Lung (tissue), 12 donors: ENCODE data around the gene MALAT1. TPM values are rescaled to one million over a fixed set of nuclear protein-coding genes. Genes with fewer than 3 reads are reported as not detected.
"Not testable (repeated sequence)": the region's sequence is repeated elsewhere in the genome, so short reads cannot be mapped to it uniquely, and the experiment has no call there.

Experiments
- ATAC-seq: fragments of 200-7000 bp; cut with Tn5 transposase; one replicate; pipeline ENCODE4 v1.9.1; 2020; ENCODE audit warnings: moderate number of reproducible peaks; ENCODE audit not compliant: insufficient read depth, low FRiP score
- DNase-seq, 3 donors: peaks; one replicate each; pipeline ENCODE4 v3.0.0-alpha.2; 2013 to 2017
- H3K27ac ChIP-seq, 2 donors: one replicate each; pipeline ENCODE4 v1.5.1; 2013; ENCODE audit warnings: mild to moderate bottlenecking in 2 of 2, moderate library complexity in 2 of 2, control low read depth in 1 of 2, inconsistent platforms in 1 of 2, low read depth in 1 of 2, low read length in 1 of 2
- H3K27me3 ChIP-seq, 3 donors: one replicate each; pipeline ENCODE4 v1.5.1; 2013; ENCODE audit warnings: low read length in 2 of 3; ENCODE audit not compliant: control insufficient read depth in 3 of 3, insufficient read depth in 3 of 3
- H3K36me3 ChIP-seq, 4 donors: one replicate each; pipeline ENCODE4 v1.5.1; 2013; ENCODE audit warnings: low read length in 4 of 4, mild to moderate bottlenecking in 1 of 4, moderate library complexity in 1 of 4; ENCODE audit not compliant: control insufficient read depth in 4 of 4, insufficient read depth in 4 of 4
- H3K4me1 ChIP-seq, 5 donors: one replicate each; pipeline ENCODE4 v1.5.1; 2013; ENCODE audit warnings: low read length in 5 of 5, mild to moderate bottlenecking in 2 of 5, moderate library complexity in 1 of 5; ENCODE audit not compliant: control insufficient read depth in 5 of 5, insufficient read depth in 5 of 5
- H3K4me3 ChIP-seq: one replicate; pipeline ENCODE4 v1.5.1; 2013; ENCODE audit warnings: mild to moderate bottlenecking, control low read depth, moderate library complexity
- H3K9ac ChIP-seq, 2 donors: one replicate each; pipeline ENCODE4 v1.5.1; 2013; ENCODE audit warnings: low read length in 2 of 2, control low read depth in 1 of 2; ENCODE audit not compliant: insufficient read depth in 1 of 2
- H3K9me3 ChIP-seq, 4 donors: one replicate each; pipeline ENCODE4 v1.5.1; 2013; ENCODE audit warnings: low read length in 3 of 4, mild to moderate bottlenecking in 1 of 4, moderate library complexity in 1 of 4; ENCODE audit not compliant: control insufficient read depth in 4 of 4, insufficient read depth in 3 of 4
- WGBS, 2 donors: extraction: QIAGEN DNeasy Blood & Tissue Kit; methylation state at CpG; one replicate each; pipeline ENCODE4 v1.1.7; 2013; 5-methylcytosine and 5-hydroxymethylcytosine counted together
- polyA plus RNA-seq, 2 donors: library from polyadenylated mRNA; stranded (reverse); fragments of 200-250 nt; gene quantifications; one replicate each; pipeline ENCODE4 v1.2.1, GENCODE V29; 2013
- total RNA-seq, 2 donors: library from RNA; depleted of rRNA in 1 of 2; stranded (reverse); fragments of >200 nt in 1 of 2; gene quantifications; one replicate each; pipeline ENCODE4 v1.2.1, GENCODE V29; 2014 to 2021
- TF ChIP-seq, protein P1 (sequence below): IDR thresholded peaks from 2 replicates; pipeline ENCODE4 v1.5.1; 2012; ENCODE audit warnings: mild to moderate bottlenecking; ENCODE audit errors: control extremely low read depth, extremely low read depth
- donor health status: control.
- donor health status: control.
- donor health status: Bipolar disorder and iron deficiency.
- donor health status: healthy.
- donor health status: DM: yes; HTN: yes; CAD: no.

MALAT1 gene
- total and polyA plus RNA-seq, 4 donors: 125 to 48,332 (median 6,799) TPM

DNA sequence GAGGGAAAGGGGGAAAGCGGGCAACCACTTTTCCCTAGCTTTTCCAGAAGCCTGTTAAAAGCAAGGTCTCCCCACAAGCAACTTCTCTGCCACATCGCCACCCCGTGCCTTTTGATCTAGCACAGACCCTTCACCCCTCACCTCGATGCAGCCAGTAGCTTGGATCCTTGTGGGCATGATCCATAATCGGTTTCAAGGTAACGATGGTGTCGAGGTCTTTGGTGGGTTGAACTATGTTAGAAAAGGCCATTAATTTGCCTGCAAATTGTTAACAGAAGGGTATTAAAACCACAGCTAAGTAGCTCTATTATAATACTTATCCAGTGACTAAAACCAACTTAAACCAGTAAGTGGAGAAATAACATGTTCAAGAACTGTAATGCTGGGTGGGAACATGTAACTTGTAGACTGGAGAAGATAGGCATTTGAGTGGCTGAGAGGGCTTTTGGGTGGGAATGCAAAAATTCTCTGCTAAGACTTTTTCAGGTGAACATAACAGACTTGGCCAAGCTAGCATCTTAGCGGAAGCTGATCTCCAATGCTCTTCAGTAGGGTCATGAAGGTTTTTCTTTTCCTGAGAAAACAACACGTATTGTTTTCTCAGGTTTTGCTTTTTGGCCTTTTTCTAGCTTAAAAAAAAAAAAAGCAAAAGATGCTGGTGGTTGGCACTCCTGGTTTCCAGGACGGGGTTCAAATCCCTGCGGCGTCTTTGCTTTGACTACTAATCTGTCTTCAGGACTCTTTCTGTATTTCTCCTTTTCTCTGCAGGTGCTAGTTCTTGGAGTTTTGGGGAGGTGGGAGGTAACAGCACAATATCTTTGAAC is 6.8 kb downstream of the MALAT1 start:
- WGBS, 2 donors: 18 to 34% methylated on average over 12 of the region's 12 CpGs
- peaks cover 0 to 36% (median 17%) of the 10 kb centered on the region in 5 donors for H3K4me1 ChIP-seq
- ATAC-seq (no peak), DNase-seq (peak; percentile 41 to 64 (median 52))
- no peaks in the 10 kb centered on the region for H3K9me3 ChIP-seq
- peak overlapping the region; percentile 34 for H3K4me3 ChIP-seq
- peak overlapping the region; percentile 100 for H3K9ac ChIP-seq
- TF ChIP-seq, protein P1, sequence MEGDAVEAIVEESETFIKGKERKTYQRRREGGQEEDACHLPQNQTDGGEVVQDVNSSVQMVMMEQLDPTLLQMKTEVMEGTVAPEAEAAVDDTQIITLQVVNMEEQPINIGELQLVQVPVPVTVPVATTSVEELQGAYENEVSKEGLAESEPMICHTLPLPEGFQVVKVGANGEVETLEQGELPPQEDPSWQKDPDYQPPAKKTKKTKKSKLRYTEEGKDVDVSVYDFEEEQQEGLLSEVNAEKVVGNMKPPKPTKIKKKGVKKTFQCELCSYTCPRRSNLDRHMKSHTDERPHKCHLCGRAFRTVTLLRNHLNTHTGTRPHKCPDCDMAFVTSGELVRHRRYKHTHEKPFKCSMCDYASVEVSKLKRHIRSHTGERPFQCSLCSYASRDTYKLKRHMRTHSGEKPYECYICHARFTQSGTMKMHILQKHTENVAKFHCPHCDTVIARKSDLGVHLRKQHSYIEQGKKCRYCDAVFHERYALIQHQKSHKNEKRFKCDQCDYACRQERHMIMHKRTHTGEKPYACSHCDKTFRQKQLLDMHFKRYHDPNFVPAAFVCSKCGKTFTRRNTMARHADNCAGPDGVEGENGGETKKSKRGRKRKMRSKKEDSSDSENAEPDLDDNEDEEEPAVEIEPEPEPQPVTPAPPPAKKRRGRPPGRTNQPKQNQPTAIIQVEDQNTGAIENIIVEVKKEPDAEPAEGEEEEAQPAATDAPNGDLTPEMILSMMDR: no peak
- peak overlapping the region; percentile 74 to 93 for H3K27ac ChIP-seq
- H3K36me3 ChIP-seq: peaks cover 9 to 67% (median 45%) of the 10 kb centered on the region in 4 donors
- no peaks in the 10 kb centered on the region for H3K27me3 ChIP-seq

DNA sequence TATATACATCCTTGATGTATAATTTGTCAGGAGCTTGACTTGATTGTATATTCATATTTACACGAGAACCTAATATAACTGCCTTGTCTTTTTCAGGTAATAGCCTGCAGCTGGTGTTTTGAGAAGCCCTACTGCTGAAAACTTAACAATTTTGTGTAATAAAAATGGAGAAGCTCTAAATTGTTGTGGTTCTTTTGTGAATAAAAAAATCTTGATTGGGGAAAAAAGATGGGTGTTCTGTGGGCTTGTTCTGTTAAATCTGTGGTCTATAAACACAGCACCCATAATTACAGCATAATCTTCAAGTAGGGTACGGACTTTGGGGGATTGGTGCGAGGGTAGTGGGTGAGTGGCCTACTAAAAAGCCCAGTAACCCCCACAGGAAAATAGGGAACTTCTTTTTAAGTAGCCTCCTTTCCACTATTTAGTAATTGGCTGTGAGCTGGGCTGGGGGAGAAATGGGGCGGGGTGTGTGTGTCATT is 7.5 kb downstream of the MALAT1 start:
- peak overlapping the region; percentile 14 for H3K4me3 ChIP-seq
- no peaks in the 10 kb centered on the region for H3K9me3 ChIP-seq
- ATAC-seq (no peak), DNase-seq (peak in 1 of 3 donors; percentile 78)
- peak overlapping the region; percentile 100 for H3K9ac ChIP-seq
- TF ChIP-seq, protein P1: no peak
- WGBS, 2 donors: 23 to 25% methylated on average over 4 of the region's 4 CpGs
- peaks cover 0 to 36% (median 17%) of the 10 kb centered on the region in 5 donors for H3K4me1 ChIP-seq
- H3K27ac ChIP-seq: peak overlapping the region; percentile 74 to 94
- no peaks in the 10 kb centered on the region for H3K27me3 ChIP-seq
- peaks cover 9 to 60% (median 43%) of the 10 kb centered on the region in 4 donors for H3K36me3 ChIP-seq

DNA sequence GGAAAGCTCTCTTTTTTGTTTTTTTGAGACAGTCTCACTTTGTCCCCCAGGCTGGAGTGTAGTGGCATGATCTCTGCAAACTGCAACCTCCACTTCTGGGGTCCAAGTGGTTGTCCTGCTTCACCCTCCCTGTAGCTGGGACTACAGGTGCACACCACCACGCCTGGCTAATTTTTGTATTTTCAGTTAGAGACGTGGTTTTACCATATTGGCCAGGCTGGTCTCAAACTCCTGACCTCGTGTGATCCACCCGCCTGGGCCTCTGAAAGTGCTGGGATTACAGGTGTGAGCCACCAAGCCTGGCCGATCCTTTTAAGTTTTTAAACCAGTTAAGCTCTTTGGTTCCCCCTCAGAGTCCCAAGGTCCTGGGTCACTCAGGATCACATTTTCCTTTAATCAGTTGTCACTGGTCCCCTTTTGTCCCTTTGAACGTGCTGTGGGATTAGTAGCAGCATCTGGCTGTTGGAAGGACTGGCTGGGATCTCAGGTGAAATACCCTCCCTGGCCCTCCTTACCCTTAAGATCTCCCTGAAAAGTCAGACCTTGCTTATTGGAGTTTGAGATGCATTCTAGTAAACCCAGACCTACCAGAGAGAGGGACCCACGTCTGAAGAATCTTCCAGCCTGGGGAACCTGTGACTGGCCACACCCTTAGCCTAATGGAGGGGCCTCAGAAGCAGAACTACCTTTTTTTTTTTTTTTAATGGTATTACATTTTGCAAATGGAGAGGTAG is 8.1 kb downstream of the MALAT1 start:
- TF ChIP-seq, protein P1: no peak
- Histone ChIP-seq H3K27ac (peak overlapping the region; percentile 74 to 94), H3K9me3 (no peaks in the 10 kb centered on the region), H3K36me3 (peaks cover 9 to 54% (median 37%) of the 10 kb centered on the region in 4 donors), H3K27me3 (no peaks in the 10 kb centered on the region), H3K4me1 (peaks cover 0 to 36% (median 17%) of the 10 kb centered on the region in 5 donors), H3K4me3 (peak overlapping the region; percentile 14), H3K9ac (peak overlapping the region in 1 of 2 donors; percentile 100)
- ATAC-seq (peak; percentile 1), DNase-seq (peak; percentile 68 to 87 (median 70))
- 13 to 26% methylated on average over 7 of the region's 7 CpGs for WGBS, 2 donors

DNA sequence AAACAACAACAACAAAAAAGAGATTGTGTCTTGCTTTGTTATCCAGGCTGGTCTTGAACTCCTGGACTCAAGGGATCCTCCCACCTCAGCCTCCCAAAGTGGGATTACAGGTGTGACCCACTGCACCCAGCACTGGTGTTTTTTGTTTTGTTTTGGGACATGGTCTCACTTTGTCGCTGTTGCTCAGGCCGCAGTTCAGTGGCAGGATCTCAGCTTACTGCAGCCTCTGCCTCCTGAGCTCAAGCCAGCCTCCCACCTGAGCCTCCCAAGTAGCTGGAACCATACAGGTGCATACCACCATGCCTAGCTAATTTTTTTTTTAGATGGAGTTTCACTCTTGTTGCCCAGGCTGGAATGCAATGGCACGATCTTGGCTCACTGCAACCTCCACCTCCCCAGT is 13.5 kb downstream of the MALAT1 start:
- not testable (repeated sequence) for H3K27ac ChIP-seq, H3K36me3 ChIP-seq, H3K9ac ChIP-seq, H3K4me1 ChIP-seq, H3K27me3 ChIP-seq, H3K9me3 ChIP-seq, ATAC-seq, H3K4me3 ChIP-seq, DNase-seq
- WGBS, 2 donors: 94 to 98% methylated on average over 3 of the region's 3 CpGs
